GM21526 (cell line): ENCODE data around the gene CTSD.
A peak's percentile ranks its signal among the peaks of the same experiment; 100 is the strongest.
"Not testable (repeated sequence)": the region's sequence is repeated elsewhere in the genome, so short reads cannot be mapped to it uniquely, and the experiment has no call there.

ENCODE experiments used
- ATAC-seq: cut with Tn5 transposase; IDR thresholded peaks from one replicate; pipeline ENCODE4 v1.9.1; 2021; ENCODE audit warnings: moderate library complexity; ENCODE audit not compliant: unreplicated experiment, low FRiP score

Gene CTSD

GRCh38 chr11:1763796-1764661 lies at the start of gene CTSD:
TSS of gene CTSD (minus strand) at chr11:1763927. CDS start at chr11:1763859, 68 bp downstream.
- peak; percentile 68 for ATAC-seq

GRCh38 chr11:1813356-1813755 lies 49.6 kb upstream of the CTSD start:
- not testable (repeated sequence) for ATAC-seq

- no peak for ATAC-seq
Observed at GRCh38 chr11:1812801-1813200, 49.1 kb upstream of the CTSD start.

- ATAC-seq: no peak
Observed at GRCh38 chr11:1812274-1812673, 48.5 kb upstream of the CTSD start.

GRCh38 chr11:1810761-1811160 lies 47.0 kb upstream of the CTSD start:
- no peak for ATAC-seq

GRCh38 chr11:1807264-1807995 lies 43.7 kb upstream of the CTSD start:
- ATAC-seq: no peak

GRCh38 chr11:1805525-1805924 lies 41.8 kb upstream of the CTSD start:
- ATAC-seq: no peak

GRCh38 chr11:1803835-1804519 lies 40.2 kb upstream of the CTSD start:
- ATAC-seq: not testable (repeated sequence)

- ATAC-seq: no peak
Observed at GRCh38 chr11:1803246-1803645, 39.5 kb upstream of the CTSD start.

GRCh38 chr11:1797391-1798125 lies 33.8 kb upstream of the CTSD start:
- no peak for ATAC-seq

- no peak for ATAC-seq
Observed at GRCh38 chr11:1796413-1797011, 32.8 kb upstream of the CTSD start.

- no peak for ATAC-seq
Observed at GRCh38 chr11:1793081-1793480, 29.4 kb upstream of the CTSD start.

GRCh38 chr11:1792461-1792860 lies 28.7 kb upstream of the CTSD start:
- ATAC-seq: no peak

- ATAC-seq: no peak
Observed at GRCh38 chr11:1791912-1792311, 28.2 kb upstream of the CTSD start.

- no peak for ATAC-seq
Observed at GRCh38 chr11:1786466-1786865, 22.7 kb upstream of the CTSD start.

GRCh38 chr11:1785749-1786413 lies 22.2 kb upstream of the CTSD start:
- no peak for ATAC-seq

GRCh38 chr11:1784761-1785650 lies 21.3 kb upstream of the CTSD start:
- ATAC-seq: no peak

GRCh38 chr11:1783725-1784529 lies 20.2 kb upstream of the CTSD start:
- ATAC-seq: no peak
